IgD-negative memory B cell (primary cell): Measurements from ENCODE around the gene CLEC7A. TPM values are rescaled to one million over a fixed set of nuclear protein-coding genes. Genes with fewer than 3 reads are reported as not detected.

Experiments
- H3K27ac Mint-ChIP-seq, 3 donors: one replicate each; pipeline ENCODE4 v1.8.0; 2020 to 2022; ENCODE audit warnings: mild to moderate bottlenecking in 3 of 3, mixed read lengths in 3 of 3, moderate library complexity in 1 of 3
- H3K27me3 Mint-ChIP-seq: one replicate; pipeline ENCODE4 v1.8.0; 2021; ENCODE audit warnings: mixed read lengths
- H3K36me3 Mint-ChIP-seq: one replicate; pipeline ENCODE4 v1.8.0; 2020; ENCODE audit warnings: mild to moderate bottlenecking, mixed read lengths
- H3K4me1 Mint-ChIP-seq, 3 donors: one replicate each; pipeline ENCODE4 v1.8.0; 2020 to 2022; ENCODE audit warnings: mixed read lengths in 3 of 3, mild to moderate bottlenecking in 1 of 3
- H3K4me3 Mint-ChIP-seq, 4 donors: one replicate each; pipeline ENCODE4 v1.8.0; 2020 to 2022; ENCODE audit warnings: mild to moderate bottlenecking in 4 of 4, mixed read lengths in 4 of 4, moderate library complexity in 3 of 4
- H3K9me3 Mint-ChIP-seq, 3 donors: one replicate each; pipeline ENCODE4 v1.8.0; 2020 to 2021; ENCODE audit warnings: mixed read lengths in 3 of 3, mild to moderate bottlenecking in 1 of 3
- polyA plus RNA-seq: library from polyadenylated mRNA; unstranded; fragments of 300-500 nt; fragmentation: Illumina TruSeq; gene quantifications from one replicate; pipeline ENCODE4 v1.2.3, GENCODE V29; 2021

CLEC7A gene
- polyA plus RNA-seq, 1 donor from 2014 or later, result 1.9 TPM

- no peaks in the 10 kb centered on the region for H3K9me3 Mint-ChIP-seq
- H3K4me3 Mint-ChIP-seq, result no peak overlapping the region
- peaks cover 12 to 44% (median 14%) of the 10 kb centered on the region in 3 donors for H3K4me1 Mint-ChIP-seq
- H3K27ac Mint-ChIP-seq, result no peak overlapping the region
- no peaks in the 10 kb centered on the region for H3K36me3 Mint-ChIP-seq
- H3K27me3 Mint-ChIP-seq, result peaks cover 25% of the 10 kb centered on the region
Observed at GRCh38 chr12:10155966-10156365, 26.0 kb upstream of the CLEC7A start.

GRCh38 chr12:10154145-10154496 is 24.1 kb upstream of the CLEC7A start:
- Mint-ChIP-seq H3K9me3 (no peaks in the 10 kb centered on the region), H3K4me3 (peak overlapping the region; percentile 85 to 96 (median 92)), H3K36me3 (no peaks in the 10 kb centered on the region), H3K27me3 (peaks cover 26% of the 10 kb centered on the region), H3K4me1 (peaks cover 7 to 32% (median 9%) of the 10 kb centered on the region in 3 donors), H3K27ac (no peak overlapping the region)

- Mint-ChIP-seq H3K4me3 (peak overlapping the region; percentile 85 to 96 (median 92)), H3K4me1 (peaks cover 5 to 26% (median 6%) of the 10 kb centered on the region in 3 donors), H3K27me3 (peaks cover 26% of the 10 kb centered on the region), H3K36me3 (no peaks in the 10 kb centered on the region), H3K27ac (peak overlapping the region in 1 of 3 donors; percentile 5), H3K9me3 (no peaks in the 10 kb centered on the region)
Observed at GRCh38 chr12:10153271-10154144, 23.5 kb upstream of the CLEC7A start.

- Mint-ChIP-seq H3K27ac (no peak overlapping the region), H3K4me3 (no peak overlapping the region), H3K27me3 (peaks cover 25% of the 10 kb centered on the region), H3K4me1 (peaks cover 5 to 20% (median 8%) of the 10 kb centered on the region in 3 donors), H3K9me3 (peaks cover 0 to 6% (median 2%) of the 10 kb centered on the region in 3 donors), H3K36me3 (no peaks in the 10 kb centered on the region)
Observed at GRCh38 chr12:10151621-10152020, 21.6 kb upstream of the CLEC7A start.

- Mint-ChIP-seq H3K4me1 (peaks cover 1 to 7% (median 2%) of the 10 kb centered on the region in 3 donors), H3K9me3 (peaks cover 0 to 6% (median 2%) of the 10 kb centered on the region in 3 donors), H3K36me3 (peaks cover 2% of the 10 kb centered on the region), H3K27me3 (peaks cover 9% of the 10 kb centered on the region), H3K27ac (peak overlapping the region in 2 of 3 donors; percentile 8 to 19), H3K4me3 (no peak overlapping the region)
Observed at GRCh38 chr12:10147714-10148403, 17.9 kb upstream of the CLEC7A start.

GRCh38 chr12:10142976-10143589 is 13.1 kb upstream of the CLEC7A start:
- H3K4me1 Mint-ChIP-seq, result peaks cover 0 to 3% (median under 1%) of the 10 kb centered on the region in 3 donors
- no peak overlapping the region for H3K4me3 Mint-ChIP-seq
- peaks cover 2% of the 10 kb centered on the region for H3K36me3 Mint-ChIP-seq
- H3K27ac Mint-ChIP-seq, result no peak overlapping the region
- peaks cover 0 to 6% (median under 1%) of the 10 kb centered on the region in 3 donors for H3K9me3 Mint-ChIP-seq
- H3K27me3 Mint-ChIP-seq, result peaks cover 3% of the 10 kb centered on the region

GRCh38 chr12:10140001-10140400 is 10.0 kb upstream of the CLEC7A start:
- Mint-ChIP-seq H3K9me3 (peaks cover 0 to 2% (median 0%) of the 10 kb centered on the region in 3 donors), H3K4me3 (no peak overlapping the region), H3K27ac (no peak overlapping the region), H3K4me1 (peaks cover 0 to 2% (median 0%) of the 10 kb centered on the region in 3 donors), H3K36me3 (peaks cover 2% of the 10 kb centered on the region), H3K27me3 (peaks cover 4% of the 10 kb centered on the region)

GRCh38 chr12:10136637-10137205 is 6.7 kb upstream of the CLEC7A start:
- Mint-ChIP-seq H3K4me3 (no peak overlapping the region), H3K27me3 (peaks cover 12% of the 10 kb centered on the region), H3K27ac (no peak overlapping the region), H3K9me3 (peaks cover 0 to 2% (median 0%) of the 10 kb centered on the region in 3 donors), H3K4me1 (peaks cover 0 to 2% (median 0%) of the 10 kb centered on the region in 3 donors), H3K36me3 (no peaks in the 10 kb centered on the region)

- no peak overlapping the region for H3K4me3 Mint-ChIP-seq
- peaks cover 0 to 2% (median 0%) of the 10 kb centered on the region in 3 donors for H3K9me3 Mint-ChIP-seq
- H3K4me1 Mint-ChIP-seq, result peaks cover under 1 to 3% (median 3%) of the 10 kb centered on the region in 3 donors
- H3K27ac Mint-ChIP-seq, result no peak overlapping the region
- no peaks in the 10 kb centered on the region for H3K36me3 Mint-ChIP-seq
- peaks cover 12% of the 10 kb centered on the region for H3K27me3 Mint-ChIP-seq
Observed at GRCh38 chr12:10135126-10135525, 5.1 kb upstream of the CLEC7A start.

- no peaks in the 10 kb centered on the region for H3K36me3 Mint-ChIP-seq
- H3K4me3 Mint-ChIP-seq, result no peak overlapping the region
- no peak overlapping the region for H3K27ac Mint-ChIP-seq
- peaks cover 5 to 16% (median 9%) of the 10 kb centered on the region in 3 donors for H3K4me1 Mint-ChIP-seq
- H3K9me3 Mint-ChIP-seq, result peaks cover 0 to 2% (median 0%) of the 10 kb centered on the region in 3 donors
- peaks cover 29% of the 10 kb centered on the region for H3K27me3 Mint-ChIP-seq
Observed at GRCh38 chr12:10132850-10133370, 2.9 kb upstream of the CLEC7A start.

GRCh38 chr12:10131111-10131690 is 1.2 kb upstream of the CLEC7A start:
- Mint-ChIP-seq H3K27ac (no peak overlapping the region), H3K4me3 (no peak overlapping the region), H3K4me1 (peaks cover 5 to 21% (median 9%) of the 10 kb centered on the region in 3 donors), H3K36me3 (peaks cover 1% of the 10 kb centered on the region), H3K9me3 (no peaks in the 10 kb centered on the region), H3K27me3 (peaks cover 35% of the 10 kb centered on the region)

GRCh38 chr12:10128687-10129086 is 1.3 kb downstream of the CLEC7A start:
- peaks cover 1% of the 10 kb centered on the region for H3K36me3 Mint-ChIP-seq
- H3K27me3 Mint-ChIP-seq, result peaks cover 34% of the 10 kb centered on the region
- no peak overlapping the region for H3K27ac Mint-ChIP-seq
- peaks cover 5 to 21% (median 9%) of the 10 kb centered on the region in 3 donors for H3K4me1 Mint-ChIP-seq
- no peaks in the 10 kb centered on the region for H3K9me3 Mint-ChIP-seq
- H3K4me3 Mint-ChIP-seq, result no peak overlapping the region

- peaks cover 1% of the 10 kb centered on the region for H3K36me3 Mint-ChIP-seq
- H3K27me3 Mint-ChIP-seq, result peaks cover 26% of the 10 kb centered on the region
- no peak overlapping the region for H3K27ac Mint-ChIP-seq
- H3K4me3 Mint-ChIP-seq, result no peak overlapping the region
- peaks cover 6 to 21% (median 10%) of the 10 kb centered on the region in 3 donors for H3K4me1 Mint-ChIP-seq
- no peaks in the 10 kb centered on the region for H3K9me3 Mint-ChIP-seq
Observed at GRCh38 chr12:10126413-10126812, 3.6 kb downstream of the CLEC7A start.

GRCh38 chr12:10122689-10123088 is 7.3 kb downstream of the CLEC7A start:
- H3K27me3 Mint-ChIP-seq, result peaks cover 10% of the 10 kb centered on the region
- H3K27ac Mint-ChIP-seq, result no peak overlapping the region
- H3K4me1 Mint-ChIP-seq, result peaks cover 3 to 4% (median 3%) of the 10 kb centered on the region in 3 donors
- peaks cover 0 to 3% (median 0%) of the 10 kb centered on the region in 3 donors for H3K9me3 Mint-ChIP-seq
- H3K4me3 Mint-ChIP-seq, result no peak overlapping the region
- peaks cover 1% of the 10 kb centered on the region for H3K36me3 Mint-ChIP-seq
